ENCODE measurements around the gene OR52E8.

Gene OR52E8

GRCh38 chr11:5831196-5831829, 26.2 kb downstream of the OR52E8 start:
- TF ChIP-seq CTCF (IDR thresholded peaks at IDR 0.05) = no peak

GRCh38 chr11:5818245-5818886, 39.1 kb downstream of the OR52E8 start:
- no peak for TF ChIP-seq CTCF (IDR thresholded peaks at IDR 0.05)

- no peak for TF ChIP-seq CTCF (IDR thresholded peaks at IDR 0.05)
Observed at GRCh38 chr11:5815534-5815933, 42.0 kb downstream of the OR52E8 start.

- TF ChIP-seq CTCF (IDR thresholded peaks at IDR 0.05) = no peak
Observed at GRCh38 chr11:5809905-5810795, 47.3 kb downstream of the OR52E8 start.

GRCh38 chr11:5809122-5809519, 48.4 kb downstream of the OR52E8 start:
- no peak for TF ChIP-seq CTCF (IDR thresholded peaks at IDR 0.05)

GRCh38 chr11:5808500-5809121, 48.9 kb downstream of the OR52E8 start, which contains the start of gene OR52N2:
OR52N2 (plus strand) TSS chr11:5808924; CDS start chr11:5820336, 11,412 bp downstream.
- TF ChIP-seq CTCF (IDR thresholded peaks at IDR 0.05) = peak; percentile 79

- TF ChIP-seq CTCF (IDR thresholded peaks at IDR 0.05) = no peak
Observed at GRCh38 chr11:5807580-5807979, 49.9 kb downstream of the OR52E8 start.
